Measurements from ENCODE around the gene NPBWR2.
"Not testable (repeated sequence)": the region's sequence is repeated elsewhere in the genome, so short reads cannot be mapped to it uniquely, and the experiment has no call there.

NPBWR2 gene

DNA sequence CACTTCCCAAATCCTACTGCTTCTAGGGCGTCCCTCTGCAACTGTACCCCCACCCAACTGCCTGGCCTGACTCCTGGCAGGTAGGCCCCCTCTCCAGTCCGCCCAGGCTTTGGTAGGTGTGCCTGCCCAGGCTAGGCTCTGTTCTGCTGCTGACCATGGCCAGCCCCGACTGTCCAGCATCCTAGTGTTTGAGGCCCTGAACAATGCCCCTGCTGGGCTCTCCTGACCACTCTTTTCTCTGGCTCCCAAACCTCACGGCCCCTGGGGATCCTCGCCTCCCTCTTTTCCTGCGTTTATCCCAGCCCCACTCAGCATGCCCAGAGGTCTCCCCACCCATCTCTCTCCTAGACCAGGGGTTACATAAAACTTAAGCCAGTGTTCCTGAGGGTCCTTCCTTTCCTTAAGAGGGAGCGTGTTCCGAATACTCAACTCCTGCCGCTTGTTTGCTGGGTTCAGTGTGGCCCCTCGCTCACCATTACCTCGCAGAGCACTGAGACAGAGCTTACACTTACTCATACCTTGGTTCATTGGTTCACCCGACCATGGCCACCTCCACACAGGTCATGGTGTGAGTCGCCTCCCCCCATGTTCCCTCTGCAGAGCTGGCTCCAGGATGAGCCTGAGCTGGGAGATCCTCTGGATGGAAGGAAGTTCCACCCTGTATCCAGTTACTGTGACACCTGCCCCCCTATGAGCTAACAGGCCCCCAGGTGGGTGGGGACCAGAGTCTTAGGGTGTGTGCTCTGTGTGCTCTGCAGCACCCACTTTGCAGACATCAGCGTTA lies 35.8 kb upstream of the NPBWR2 start:
- no peak for DNase-seq (ENCODE audit: low spot score)

DNA sequence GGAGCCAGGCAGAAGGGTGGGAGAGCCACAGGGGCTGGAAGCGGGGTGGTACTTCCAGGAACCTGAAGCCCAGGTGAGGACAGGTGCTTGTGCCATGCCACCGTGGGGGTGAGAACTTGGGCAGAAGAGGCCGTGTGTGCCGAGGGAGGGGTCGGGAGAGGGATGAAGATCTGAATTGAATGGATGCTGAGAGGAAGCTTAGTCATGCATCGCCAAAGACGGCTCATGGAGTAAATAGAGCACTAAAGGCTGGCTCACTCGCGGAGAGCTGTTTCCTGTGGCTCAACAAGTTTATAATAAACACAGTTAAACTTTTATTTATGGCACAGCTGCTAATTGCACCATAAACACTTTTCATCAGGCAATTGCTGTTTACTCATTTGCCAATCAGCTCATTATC lies 35.2 kb upstream of the NPBWR2 start:
- DNase-seq (ENCODE audit: low spot score): no peak

DNA sequence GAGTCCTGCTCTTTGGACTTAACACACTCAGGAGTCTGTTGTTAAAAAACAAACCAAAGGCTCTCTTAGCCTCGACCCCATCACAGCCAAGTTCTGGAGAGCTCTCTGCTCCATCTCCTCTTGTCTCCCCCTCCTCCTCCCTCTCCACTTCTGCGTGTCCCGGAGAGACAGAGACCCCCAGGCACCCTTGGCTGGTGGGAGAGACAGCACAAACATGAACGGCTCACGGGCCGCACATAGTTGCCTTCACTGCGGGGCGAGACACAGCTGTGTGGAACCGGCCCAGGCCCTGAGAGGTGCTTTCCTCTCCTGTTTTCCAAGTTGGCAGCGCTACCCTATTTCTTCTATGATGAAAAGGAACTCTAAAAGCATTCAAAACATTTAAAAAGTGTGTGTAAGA lies 33.6 kb upstream of the NPBWR2 start:
- DNase-seq (ENCODE audit: low spot score): no peak

DNA sequence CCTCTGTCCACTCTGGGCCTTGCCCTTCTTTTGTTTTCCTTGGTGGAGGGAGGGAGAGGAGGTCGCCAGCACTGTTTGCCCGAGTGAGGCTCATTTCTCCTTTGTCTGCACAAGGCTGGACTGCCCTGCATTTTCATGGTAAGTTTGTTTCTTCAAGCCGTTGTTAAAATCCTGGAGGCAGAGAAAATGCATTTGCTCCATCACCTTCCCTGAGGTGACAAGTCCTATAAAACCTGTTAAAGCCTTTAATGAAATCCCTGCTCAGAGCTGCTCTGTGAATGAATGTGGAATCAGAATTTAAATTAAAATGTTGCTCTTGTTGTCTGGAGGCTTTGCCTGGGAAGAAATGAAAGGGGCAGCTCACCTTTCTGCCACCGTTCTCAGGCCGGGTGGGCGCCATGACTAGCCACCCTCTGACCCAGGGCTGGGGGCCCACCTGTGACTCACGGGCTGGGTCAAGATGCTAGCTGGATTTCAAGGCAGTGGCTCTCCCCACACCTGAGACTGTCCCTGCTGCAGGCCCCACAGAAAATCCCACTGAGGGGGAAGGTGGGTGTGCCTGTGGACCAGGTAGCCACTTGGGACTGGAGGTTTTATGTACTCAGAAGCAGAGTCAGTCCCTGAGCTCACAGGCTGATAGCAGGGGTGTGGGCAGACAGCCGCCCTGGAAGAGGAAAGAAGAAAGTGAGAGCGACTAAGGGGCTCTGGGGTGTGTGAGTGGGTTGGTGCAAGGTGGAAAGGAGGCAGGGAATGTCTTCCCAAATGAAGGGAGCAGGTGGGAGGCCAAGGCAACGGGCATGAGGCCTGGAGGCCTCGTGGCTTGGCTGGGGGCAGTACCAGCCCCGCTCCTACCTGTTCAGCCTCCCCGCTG lies 32.9 kb upstream of the NPBWR2 start:
- DNase-seq (ENCODE audit: low spot score): no peak

DNA sequence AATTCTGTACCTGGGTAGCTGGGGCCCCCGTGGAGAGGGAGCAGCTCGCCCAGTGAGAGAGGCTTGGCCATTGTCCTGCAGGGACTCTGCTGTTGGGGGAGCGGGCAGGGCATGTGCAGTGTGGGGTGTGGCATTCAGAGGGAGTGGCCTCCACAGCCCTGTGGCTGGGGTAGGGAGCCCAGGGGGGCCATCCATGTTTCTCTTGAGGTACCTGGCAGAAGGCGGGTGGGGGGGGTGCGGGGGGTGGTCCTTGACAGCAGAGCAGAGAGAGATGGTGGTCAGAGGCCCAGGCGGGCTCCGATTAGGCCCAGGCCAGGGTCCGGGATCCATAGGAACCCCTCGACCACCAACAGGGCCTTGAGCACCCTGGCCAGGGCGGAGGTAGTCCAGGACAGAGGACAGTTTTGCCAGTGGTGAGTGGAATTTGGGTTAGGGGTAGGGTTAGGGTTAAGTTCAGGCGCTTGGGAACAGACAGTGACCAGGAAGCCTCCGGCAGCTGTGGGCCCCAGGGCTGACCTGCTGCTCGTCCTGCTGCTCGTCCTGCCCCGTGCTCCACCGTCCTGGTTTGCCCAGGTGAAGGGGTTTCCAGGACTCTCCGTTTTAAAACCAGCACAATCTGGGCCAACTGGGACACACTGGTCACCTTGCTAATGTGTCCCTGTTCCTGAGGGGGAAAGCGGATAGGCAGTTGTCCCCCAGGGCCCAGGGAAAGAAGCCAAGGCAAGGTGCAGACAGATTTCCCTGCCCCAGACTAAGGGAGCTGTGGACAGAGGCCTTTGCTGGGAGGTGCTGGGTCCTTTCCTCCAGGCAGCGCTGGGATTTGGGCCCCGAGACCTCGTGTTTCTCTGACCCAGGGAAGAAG lies 32.1 kb upstream of the NPBWR2 start:
- no peak for DNase-seq (ENCODE audit: low spot score)

DNA sequence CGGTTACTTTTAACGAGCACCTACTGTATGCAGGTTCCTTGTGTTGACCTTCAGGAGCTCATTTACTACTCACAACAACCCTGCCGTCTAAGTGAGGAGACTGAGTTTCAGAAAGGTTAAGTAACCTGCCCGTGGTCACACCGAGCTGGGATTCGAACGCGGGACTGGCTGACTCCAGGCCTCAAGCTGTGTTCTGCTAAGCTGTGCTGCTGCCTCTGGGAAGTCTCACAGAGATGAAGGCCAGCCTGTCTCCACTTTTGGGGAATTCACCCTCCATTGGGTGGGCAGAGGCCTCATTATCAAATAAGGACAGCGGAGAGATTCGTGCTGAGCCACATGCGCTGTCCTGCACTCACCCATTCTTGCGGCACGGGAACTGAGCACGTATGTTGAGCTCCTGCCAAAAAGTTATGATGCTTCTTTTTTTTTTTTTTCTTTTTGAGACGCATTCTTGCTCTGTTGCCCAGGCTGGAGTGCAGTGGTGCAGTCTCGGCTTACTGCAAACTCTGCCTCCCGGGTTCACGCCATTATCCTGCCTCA lies 31.0 kb upstream of the NPBWR2 start:
- DNase-seq (ENCODE audit: low spot score): no peak

DNA sequence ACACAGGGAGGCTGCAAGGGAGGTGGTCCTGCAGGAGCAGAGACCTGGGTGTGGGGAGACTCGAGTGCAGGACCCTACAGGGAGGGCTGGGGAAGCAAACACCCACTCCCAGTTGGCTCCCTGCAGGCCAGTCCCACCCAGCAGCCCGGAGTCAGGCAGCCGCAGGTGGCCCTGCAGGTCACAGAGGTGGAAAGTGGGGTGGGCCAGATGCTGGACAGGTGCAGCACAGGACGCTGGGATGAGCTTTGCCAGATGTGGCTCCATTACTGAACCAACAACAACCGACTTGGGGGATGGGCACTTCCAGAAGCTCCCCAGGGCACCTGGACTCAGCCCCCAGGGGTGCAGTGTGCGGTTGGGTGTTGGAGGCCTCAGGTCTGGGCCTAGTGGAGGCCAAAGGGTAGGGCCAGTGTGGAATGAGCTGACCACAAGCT lies 30.2 kb upstream of the NPBWR2 start:
- no peak for DNase-seq (ENCODE audit: low spot score)

DNA sequence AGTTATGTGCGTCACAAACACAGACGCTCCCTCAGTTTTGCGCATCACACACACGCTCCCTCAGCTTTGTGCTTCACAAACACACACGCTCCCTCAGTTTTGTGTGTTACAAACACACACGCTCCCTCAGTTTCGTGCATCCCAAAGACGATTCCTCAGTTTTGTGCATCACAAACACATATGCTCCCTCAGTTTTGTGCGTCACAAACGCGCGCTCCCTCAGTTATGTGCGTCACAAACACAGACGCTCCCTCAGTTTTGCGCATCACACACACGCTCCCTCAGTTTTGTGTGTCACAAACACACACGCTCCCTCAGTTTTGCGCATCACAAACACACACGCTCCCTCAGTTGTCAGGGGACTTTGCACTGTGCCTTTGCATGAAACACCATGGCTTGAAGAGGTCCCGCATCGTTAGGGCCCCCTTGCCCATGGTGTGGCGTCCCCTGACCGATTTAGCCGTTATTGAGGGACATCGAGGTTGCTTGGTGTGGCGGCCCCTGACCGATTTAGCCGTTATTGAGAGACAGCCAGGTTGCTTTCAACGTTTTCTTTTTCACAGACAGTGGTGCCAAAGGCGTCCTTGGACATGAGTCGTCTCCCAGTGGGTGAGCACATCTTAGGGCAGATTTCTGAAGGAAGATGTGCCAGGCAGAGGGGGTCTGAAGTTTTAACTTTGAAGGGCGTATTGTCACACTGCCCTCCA lies 28.8 kb upstream of the NPBWR2 start:
- no peak for DNase-seq (ENCODE audit: low spot score)

DNA sequence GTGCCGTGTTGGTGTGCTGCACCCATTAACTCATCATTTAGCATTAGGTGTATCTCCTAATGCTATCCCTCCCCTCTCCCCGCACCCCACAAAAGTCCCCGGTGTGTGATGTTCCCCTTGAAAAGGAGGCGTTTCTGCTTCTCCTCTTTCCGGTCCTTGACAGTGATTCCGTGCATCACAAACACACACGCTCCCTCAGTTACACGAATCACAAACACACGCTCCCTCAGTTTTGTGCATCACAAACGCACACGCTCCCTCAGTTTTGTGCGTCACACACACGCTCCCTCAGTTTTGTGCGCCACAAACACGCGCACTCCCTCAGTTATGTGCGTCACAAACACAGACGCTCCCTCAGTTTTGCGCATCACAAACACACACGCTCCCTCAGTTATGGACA lies 27.4 kb upstream of the NPBWR2 start:
- DNase-seq (ENCODE audit: low spot score): not testable (repeated sequence)

DNA sequence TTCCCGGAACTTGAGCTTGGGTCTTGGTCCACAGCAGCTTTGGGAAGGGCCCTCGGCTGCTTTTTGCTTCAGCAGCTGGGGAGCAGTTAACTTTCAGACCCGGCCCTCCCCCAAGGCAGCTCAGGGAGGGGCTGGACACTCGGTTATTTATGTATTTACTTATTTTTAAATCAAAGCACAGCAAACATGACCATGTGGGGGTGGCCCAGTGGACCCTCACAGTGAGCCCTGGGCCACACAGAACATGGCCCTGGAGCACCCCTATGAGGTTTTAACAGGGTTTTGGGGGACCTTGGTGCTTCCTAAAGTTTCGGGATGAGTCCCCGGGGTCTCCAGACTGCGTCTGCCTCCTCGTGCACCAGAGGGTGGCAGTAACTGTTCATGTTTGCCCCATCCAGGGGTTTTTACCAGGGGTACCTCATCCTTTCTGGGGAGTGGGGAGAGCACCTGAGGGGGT lies 26.6 kb upstream of the NPBWR2 start:
- DNase-seq (ENCODE audit: low spot score): no peak

DNA sequence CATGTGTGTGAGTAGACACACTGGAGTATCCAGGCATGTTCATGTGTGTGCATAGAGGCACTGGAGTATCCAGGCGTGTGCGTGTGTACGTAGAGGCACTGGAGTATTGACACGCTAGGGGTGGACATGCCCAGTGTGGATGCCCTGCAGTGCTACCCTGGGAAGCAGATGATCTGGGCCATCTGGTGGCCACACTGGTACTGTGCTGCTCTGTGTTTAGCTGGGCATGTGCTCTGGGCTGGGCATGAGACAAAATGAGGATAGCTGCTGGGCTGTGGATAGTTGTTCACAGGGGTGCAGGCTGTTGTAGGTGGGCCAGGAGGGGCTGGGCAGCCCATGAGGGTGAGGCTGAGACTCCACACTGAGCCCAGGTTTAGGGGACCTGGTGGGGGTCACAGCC lies 24.0 kb upstream of the NPBWR2 start:
- DNase-seq (ENCODE audit: low spot score): no peak

DNA sequence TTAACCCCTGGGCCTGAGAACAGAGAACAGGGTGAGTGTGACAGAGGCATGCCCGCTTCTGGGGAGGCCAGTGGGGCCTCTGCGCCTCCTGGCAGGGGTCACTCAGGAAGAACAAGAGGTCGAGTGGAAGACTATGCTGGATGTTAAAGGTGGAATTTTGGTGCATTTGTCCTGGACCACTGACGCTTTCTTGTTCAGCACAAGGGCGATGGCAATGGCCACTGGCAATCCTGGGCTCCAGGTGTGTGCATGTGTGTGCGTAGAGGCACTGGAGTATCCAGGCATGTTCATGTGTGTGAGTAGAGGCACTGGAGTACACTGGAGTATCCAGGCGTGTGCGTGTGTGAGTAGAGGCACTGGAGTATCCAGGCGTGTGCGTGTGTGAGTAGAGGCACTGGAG lies 23.5 kb upstream of the NPBWR2 start:
- no peak for DNase-seq (ENCODE audit: low spot score)

DNA sequence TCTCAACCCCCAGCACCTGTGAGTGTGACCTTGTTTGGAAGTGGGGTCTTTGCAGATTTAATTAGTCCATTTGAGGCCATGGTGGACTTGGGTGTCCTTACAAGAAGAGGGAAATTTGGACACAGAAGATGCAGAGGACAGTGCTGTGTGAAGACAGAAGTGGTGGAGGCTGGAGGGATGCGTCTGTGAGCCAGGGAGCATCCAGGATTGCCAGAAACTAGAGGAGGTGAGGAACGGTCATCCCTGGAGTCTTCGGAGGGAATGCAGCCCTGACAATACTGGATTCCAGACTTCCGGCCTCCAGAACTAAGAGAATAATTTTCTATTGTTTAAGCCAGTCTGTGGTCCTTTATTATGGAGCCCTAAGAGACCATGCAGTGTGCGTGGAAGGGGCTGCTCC lies 22.9 kb upstream of the NPBWR2 start:
- no peak for DNase-seq (ENCODE audit: low spot score)

DNA sequence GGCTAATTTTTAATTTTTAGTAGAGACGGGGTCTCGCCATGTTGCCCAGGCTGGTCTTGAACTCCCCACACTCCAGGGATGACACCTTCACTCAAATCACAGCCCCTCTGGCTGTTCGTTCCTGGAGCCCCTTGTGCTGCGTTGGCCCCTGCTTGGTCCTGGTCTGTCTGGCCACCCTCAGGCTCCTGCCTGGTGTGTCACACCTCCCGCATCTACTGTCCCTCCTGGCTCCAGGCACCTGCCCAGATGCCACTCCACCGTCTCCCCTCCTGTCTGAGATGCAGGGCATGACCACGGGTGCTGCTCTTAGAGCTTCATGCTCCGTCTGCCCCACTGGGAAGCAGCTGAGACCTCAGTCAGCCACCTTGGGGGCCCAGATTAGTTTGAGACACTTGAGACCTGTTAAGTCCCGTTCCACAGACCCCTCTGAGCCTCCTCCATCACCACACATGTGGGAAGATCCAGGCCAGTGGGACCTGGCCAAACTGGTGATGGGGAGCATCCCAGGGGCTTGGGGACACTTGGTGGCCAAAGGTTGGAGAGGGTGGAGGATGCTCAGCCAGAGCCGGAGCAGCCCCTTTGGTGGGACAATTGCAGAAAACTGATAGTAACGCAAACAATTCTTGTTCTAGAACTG lies 21.9 kb upstream of the NPBWR2 start:
- no peak for DNase-seq (ENCODE audit: low spot score)

DNA sequence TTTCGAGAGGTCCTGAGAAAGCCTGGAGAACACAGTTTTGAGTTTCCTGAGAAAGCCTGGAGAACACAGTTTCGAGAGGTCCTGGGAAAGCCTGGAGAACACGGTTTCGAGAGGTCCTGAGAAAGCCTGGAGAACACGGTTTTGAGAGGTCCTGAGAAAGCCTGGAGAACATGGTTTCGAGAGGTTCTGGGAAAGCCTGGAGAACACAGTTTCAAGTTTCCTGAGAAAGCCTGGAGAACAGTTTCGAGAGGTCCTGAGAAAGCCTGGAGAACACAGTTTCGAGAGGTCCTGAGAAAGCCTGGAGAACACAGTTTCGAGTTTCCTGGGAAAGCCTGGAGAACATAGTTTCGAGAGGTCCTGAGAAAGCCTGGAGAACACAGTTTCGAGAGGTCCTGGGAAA lies 16.2 kb upstream of the NPBWR2 start:
- DNase-seq (ENCODE audit: low spot score): not testable (repeated sequence)

DNA sequence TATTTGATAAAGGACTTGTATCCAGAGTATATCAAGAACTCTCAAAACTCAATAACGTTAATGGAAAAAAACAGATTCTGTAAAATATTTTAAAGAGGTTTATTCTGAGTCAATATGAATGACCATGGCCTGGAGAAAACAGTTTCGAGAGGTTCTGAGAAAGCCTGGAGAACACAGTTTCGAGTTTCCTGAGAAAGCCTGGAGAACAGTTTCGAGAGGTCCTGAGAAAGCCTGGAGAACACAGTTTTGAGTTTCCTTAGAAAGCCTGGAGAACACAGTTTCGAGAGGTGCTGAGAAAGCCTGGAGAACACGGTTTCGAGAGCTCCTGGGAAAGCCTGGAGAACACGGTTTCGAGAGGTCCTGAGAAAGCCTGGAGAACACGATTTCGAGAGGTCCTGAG lies 15.6 kb upstream of the NPBWR2 start:
- DNase-seq (ENCODE audit: low spot score): not testable (repeated sequence)

DNA sequence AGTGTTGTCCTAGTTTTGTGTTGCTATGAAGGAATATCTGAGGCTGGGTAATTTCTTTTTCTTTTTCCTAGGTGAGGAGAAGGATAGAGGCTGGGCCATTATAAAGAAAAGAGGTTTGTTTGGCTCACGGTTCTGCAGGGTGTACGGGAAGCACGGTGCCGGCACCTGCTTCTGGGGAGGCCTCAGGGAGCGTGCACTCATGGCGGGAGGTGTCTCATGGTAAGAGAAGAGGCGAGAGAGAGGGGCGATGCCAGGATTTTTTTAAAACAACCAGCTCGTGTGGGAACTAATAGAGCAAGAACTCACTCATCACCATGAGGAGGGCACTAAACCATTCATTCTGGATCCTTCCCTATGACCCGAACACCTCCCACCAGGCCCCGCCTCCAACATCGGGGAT lies 14.2 kb upstream of the NPBWR2 start:
- DNase-seq (ENCODE audit: low spot score): no peak

DNA sequence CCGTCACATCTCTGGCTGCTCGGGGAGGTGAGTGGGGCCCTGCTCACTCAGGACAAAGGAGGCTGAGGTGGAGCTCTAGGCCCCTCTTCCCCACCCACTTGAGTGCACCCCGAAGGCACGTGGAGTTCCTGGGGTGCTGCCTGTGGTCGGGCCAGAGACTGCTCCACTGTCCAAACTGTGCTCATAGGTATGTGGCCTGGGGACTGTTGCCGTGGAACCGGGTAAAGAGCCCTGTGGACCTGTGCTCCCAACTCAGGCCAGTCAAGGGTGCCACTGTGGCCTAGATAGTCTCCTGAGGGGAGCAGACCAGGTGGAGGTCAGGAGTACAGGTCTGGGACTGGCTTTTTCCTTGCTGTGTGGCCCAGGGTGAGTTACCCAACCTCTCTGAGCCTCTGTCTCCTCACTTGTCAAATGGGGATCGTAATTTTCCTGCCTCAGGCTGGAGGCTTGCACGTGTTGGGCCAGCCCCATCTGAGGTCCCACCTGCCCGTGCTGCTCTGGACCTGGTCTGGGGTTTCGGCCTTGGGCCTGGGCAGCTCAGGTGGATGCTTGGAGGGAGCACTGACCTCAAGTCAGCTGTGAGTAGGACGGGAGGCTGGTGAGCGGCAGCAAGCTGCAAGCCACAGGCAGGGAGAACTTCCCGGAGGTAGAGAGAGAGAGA lies 12.4 kb upstream of the NPBWR2 start:
- DNase-seq (ENCODE audit: low spot score): no peak

DNA sequence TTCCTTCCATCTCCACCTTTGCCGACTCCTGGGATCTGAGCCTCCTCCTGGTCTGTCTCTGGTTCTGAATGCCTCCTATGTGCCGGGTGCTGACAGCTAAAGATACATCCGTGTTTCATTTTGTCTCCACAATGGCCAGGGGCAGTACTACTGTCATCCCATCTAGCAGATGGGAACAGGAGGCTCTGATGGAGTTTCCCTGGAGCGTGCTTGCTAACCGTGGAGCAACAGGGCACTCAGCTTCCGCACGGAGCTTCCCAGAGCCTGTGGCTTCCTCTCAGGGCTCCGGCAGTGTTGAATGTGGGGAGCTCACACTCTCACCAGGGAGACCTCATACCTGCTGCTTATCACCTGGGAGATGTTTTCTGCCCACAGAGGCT lies 11.9 kb upstream of the NPBWR2 start:
- no peak for DNase-seq (ENCODE audit: low spot score)

DNA sequence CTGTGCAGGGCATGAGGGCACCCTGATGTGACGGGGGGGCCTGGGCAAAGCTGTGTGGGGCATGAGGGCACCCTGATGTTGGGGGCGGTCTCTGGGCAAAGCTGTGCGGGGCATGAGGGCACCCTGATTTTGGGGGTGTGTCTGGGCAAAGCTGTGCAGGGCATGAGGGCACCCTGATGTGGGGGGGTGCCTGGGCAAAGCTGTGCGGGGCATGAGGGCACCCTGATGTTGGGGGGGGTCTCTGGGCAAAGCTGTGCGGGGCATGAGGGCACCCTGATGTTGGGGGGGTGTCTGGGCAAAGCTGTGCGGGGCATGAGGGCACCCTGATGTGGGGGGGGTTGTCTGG lies 10.0 kb upstream of the NPBWR2 start:
- DNase-seq (ENCODE audit: low spot score): not testable (repeated sequence)
